ENCODE results near the gene LYSMD2. TPM values are rescaled to one million over a fixed set of nuclear protein-coding genes. Genes with fewer than 3 reads are reported as not detected.

The LYSMD2 gene
- total RNA-seq, 2 experiments from 2014 or later = 14.5 to 16.8 TPM

- intact Hi-C loops (cut with micrococcal nuclease) = no loop called here
- Mint-ChIP-seq H3K4me3 (no peak overlapping the region), H3K4me1 (ENCODE audit: low read depth) (no peaks in the 10 kb centered on the region), H3K36me3 (ENCODE audit: low read depth) (no peaks in the 10 kb centered on the region), H3K27me3 (ENCODE audit: low read depth) (no peaks in the 10 kb centered on the region), H3K9me3 (no peaks in the 10 kb centered on the region), H3K27ac (no peak overlapping the region)
- no peak for DNase-seq
- CTCF ChIA-PET = interaction anchor here (1.0 kb wide), 1 partner anchor 23 kb away, joined by 3 read pairs; no protein-coding TSS in a partner anchor
Observed at GRCh38 chr15:51714911-51715310, 22.5 kb downstream of the LYSMD2 start.

GRCh38 chr15:51714162-51714561, 23.3 kb downstream of the LYSMD2 start:
- H3K27ac Mint-ChIP-seq = no peak overlapping the region
- H3K27me3 Mint-ChIP-seq (ENCODE audit: low read depth) = no peaks in the 10 kb centered on the region
- CTCF ChIA-PET = no interaction called here
- no peaks in the 10 kb centered on the region for H3K4me1 Mint-ChIP-seq (ENCODE audit: low read depth)
- no peaks in the 10 kb centered on the region for H3K9me3 Mint-ChIP-seq
- H3K4me3 Mint-ChIP-seq = no peak overlapping the region
- no peaks in the 10 kb centered on the region for H3K36me3 Mint-ChIP-seq (ENCODE audit: low read depth)
- no peak for DNase-seq
- intact Hi-C loops (cut with micrococcal nuclease) = no loop called here

GRCh38 chr15:51709031-51709430, 28.4 kb downstream of the LYSMD2 start:
- Mint-ChIP-seq H3K27me3 (ENCODE audit: low read depth) (no peaks in the 10 kb centered on the region), H3K27ac (no peak overlapping the region), H3K9me3 (no peaks in the 10 kb centered on the region), H3K4me3 (no peak overlapping the region), H3K4me1 (ENCODE audit: low read depth) (no peaks in the 10 kb centered on the region), H3K36me3 (ENCODE audit: low read depth) (no peaks in the 10 kb centered on the region)
- intact Hi-C loops (cut with micrococcal nuclease) = no loop called here
- DNase-seq = no peak
- CTCF ChIA-PET = interaction anchor here (0.6 kb wide), 1 partner anchor 10 kb away, joined by 4 read pairs; no protein-coding TSS in a partner anchor

- CTCF ChIA-PET = no interaction called here
- no peak overlapping the region for H3K27ac Mint-ChIP-seq
- H3K4me1 Mint-ChIP-seq (ENCODE audit: low read depth) = no peaks in the 10 kb centered on the region
- DNase-seq = no peak
- H3K4me3 Mint-ChIP-seq = no peak overlapping the region
- H3K9me3 Mint-ChIP-seq = no peaks in the 10 kb centered on the region
- H3K36me3 Mint-ChIP-seq (ENCODE audit: low read depth) = no peaks in the 10 kb centered on the region
- no peaks in the 10 kb centered on the region for H3K27me3 Mint-ChIP-seq (ENCODE audit: low read depth)
- intact Hi-C loops (cut with micrococcal nuclease) = no loop called here
Observed at GRCh38 chr15:51708013-51708412, 29.4 kb downstream of the LYSMD2 start.

GRCh38 chr15:51706926-51707608, 30.4 kb downstream of the LYSMD2 start:
- Mint-ChIP-seq H3K27ac (no peak overlapping the region), H3K27me3 (ENCODE audit: low read depth) (no peaks in the 10 kb centered on the region), H3K9me3 (no peaks in the 10 kb centered on the region), H3K4me1 (ENCODE audit: low read depth) (no peaks in the 10 kb centered on the region), H3K4me3 (no peak overlapping the region), H3K36me3 (ENCODE audit: low read depth) (no peaks in the 10 kb centered on the region)
- CTCF ChIA-PET = interaction anchor here (1.5 kb wide), 1 partner anchor 57 kb away, joined by 4 read pairs; no protein-coding TSS in a partner anchor
- intact Hi-C loops (cut with micrococcal nuclease) = no loop called here
- DNase-seq = no peak

- CTCF ChIA-PET = interaction anchor here (1.1 to 1.5 kb wide), 2 partner anchors 30 to 57 kb away, joined by 3 to 4 read pairs; no protein-coding TSS in a partner anchor
- Mint-ChIP-seq H3K4me1 (ENCODE audit: low read depth) (no peaks in the 10 kb centered on the region), H3K27me3 (ENCODE audit: low read depth) (no peaks in the 10 kb centered on the region), H3K27ac (no peak overlapping the region), H3K9me3 (no peaks in the 10 kb centered on the region), H3K36me3 (ENCODE audit: low read depth) (no peaks in the 10 kb centered on the region), H3K4me3 (no peak overlapping the region)
- intact Hi-C loops (cut with micrococcal nuclease) = no loop called here
- no peak for DNase-seq
Observed at GRCh38 chr15:51706291-51706690, 31.2 kb downstream of the LYSMD2 start.

- intact Hi-C loops (cut with micrococcal nuclease) = no loop called here
- Mint-ChIP-seq H3K36me3 (ENCODE audit: low read depth) (no peaks in the 10 kb centered on the region), H3K4me1 (ENCODE audit: low read depth) (no peaks in the 10 kb centered on the region), H3K9me3 (no peaks in the 10 kb centered on the region), H3K27me3 (ENCODE audit: low read depth) (no peaks in the 10 kb centered on the region), H3K27ac (no peak overlapping the region), H3K4me3 (no peak overlapping the region)
- CTCF ChIA-PET = interaction anchor here (1.1 kb wide), 1 partner anchor 12 kb away, joined by 4 read pairs; no protein-coding TSS in a partner anchor
- no peak for DNase-seq
Observed at GRCh38 chr15:51702710-51703109, 34.7 kb downstream of the LYSMD2 start.

- no peak overlapping the region for H3K27ac Mint-ChIP-seq
- CTCF ChIA-PET = interaction anchor here (1.1 kb wide), 1 partner anchor 78 kb away, joined by 3 read pairs; no protein-coding TSS in a partner anchor
- intact Hi-C loops (cut with micrococcal nuclease) = no loop called here
- no peaks in the 10 kb centered on the region for H3K27me3 Mint-ChIP-seq (ENCODE audit: low read depth)
- H3K4me1 Mint-ChIP-seq (ENCODE audit: low read depth) = no peaks in the 10 kb centered on the region
- H3K4me3 Mint-ChIP-seq = no peak overlapping the region
- H3K36me3 Mint-ChIP-seq (ENCODE audit: low read depth) = no peaks in the 10 kb centered on the region
- no peak for DNase-seq
- H3K9me3 Mint-ChIP-seq = no peaks in the 10 kb centered on the region
Observed at GRCh38 chr15:51699373-51699772, 38.1 kb downstream of the LYSMD2 start.

GRCh38 chr15:51697163-51697562, 40.3 kb downstream of the LYSMD2 start:
- Mint-ChIP-seq H3K27ac (no peak overlapping the region), H3K4me3 (no peak overlapping the region), H3K27me3 (ENCODE audit: low read depth) (no peaks in the 10 kb centered on the region), H3K36me3 (ENCODE audit: low read depth) (no peaks in the 10 kb centered on the region), H3K9me3 (no peaks in the 10 kb centered on the region), H3K4me1 (ENCODE audit: low read depth) (peaks cover 6% of the 10 kb centered on the region)
- CTCF ChIA-PET = interaction anchor here (1.4 kb wide), 1 partner anchor 184 kb away, joined by 8 read pairs; no protein-coding TSS in a partner anchor
- DNase-seq = no peak
- intact Hi-C loops (cut with micrococcal nuclease) = no loop called here

GRCh38 chr15:51696566-51696965, 40.9 kb downstream of the LYSMD2 start:
- H3K27ac Mint-ChIP-seq = no peak overlapping the region
- H3K4me1 Mint-ChIP-seq (ENCODE audit: low read depth) = peaks cover 12% of the 10 kb centered on the region
- no peaks in the 10 kb centered on the region for H3K27me3 Mint-ChIP-seq (ENCODE audit: low read depth)
- CTCF ChIA-PET = no interaction called here
- no peak overlapping the region for H3K4me3 Mint-ChIP-seq
- H3K36me3 Mint-ChIP-seq (ENCODE audit: low read depth) = no peaks in the 10 kb centered on the region
- no peaks in the 10 kb centered on the region for H3K9me3 Mint-ChIP-seq
- intact Hi-C loops (cut with micrococcal nuclease) = no loop called here
- no peak for DNase-seq

- Mint-ChIP-seq H3K9me3 (no peaks in the 10 kb centered on the region), H3K4me3 (no peak overlapping the region), H3K27ac (no peak overlapping the region), H3K36me3 (ENCODE audit: low read depth) (no peaks in the 10 kb centered on the region), H3K27me3 (ENCODE audit: low read depth) (peaks cover 2% of the 10 kb centered on the region), H3K4me1 (ENCODE audit: low read depth) (peaks cover 15% of the 10 kb centered on the region)
- CTCF ChIA-PET = interaction anchor here (1.2 kb wide), 1 partner anchor 23 kb away, joined by 3 read pairs; no protein-coding TSS in a partner anchor
- intact Hi-C loops (cut with micrococcal nuclease) = no loop called here
- DNase-seq = no peak
Observed at GRCh38 chr15:51692154-51692553, 45.3 kb downstream of the LYSMD2 start.

- Mint-ChIP-seq H3K9me3 (no peaks in the 10 kb centered on the region), H3K4me1 (ENCODE audit: low read depth) (peaks cover 15% of the 10 kb centered on the region), H3K27me3 (ENCODE audit: low read depth) (peaks cover 10% of the 10 kb centered on the region), H3K36me3 (ENCODE audit: low read depth) (no peaks in the 10 kb centered on the region), H3K27ac (no peak overlapping the region), H3K4me3 (no peak overlapping the region)
- no peak for DNase-seq
- intact Hi-C loops (cut with micrococcal nuclease) = no loop called here
- CTCF ChIA-PET = interaction anchor here (0.6 to 0.9 kb wide), 3 partner anchors 36 to 88 kb away, joined by 3 read pairs; no protein-coding TSS in a partner anchor
Observed at GRCh38 chr15:51688863-51689262, 48.6 kb downstream of the LYSMD2 start.

- Mint-ChIP-seq H3K27me3 (ENCODE audit: low read depth) (peaks cover 15% of the 10 kb centered on the region), H3K36me3 (ENCODE audit: low read depth) (no peaks in the 10 kb centered on the region), H3K4me1 (ENCODE audit: low read depth) (peaks cover 12% of the 10 kb centered on the region), H3K4me3 (no peak overlapping the region), H3K9me3 (no peaks in the 10 kb centered on the region), H3K27ac (no peak overlapping the region)
- intact Hi-C loops (cut with micrococcal nuclease) = no loop called here
- no peak for DNase-seq
- CTCF ChIA-PET = no interaction called here
Observed at GRCh38 chr15:51687565-51687964, 49.9 kb downstream of the LYSMD2 start.
